ENCODE results near the gene RNF26. TPM values are rescaled to one million over a fixed set of nuclear protein-coding genes. Genes with fewer than 3 reads are reported as not detected.

RNF26 gene
- total and polyA plus RNA-seq, 10 of the 15 experiments (the other 5 are each of a cell fraction or from before 2014, with no cell fraction given) = 2.8 to 54.5 (median 17.7) TPM

DNA sequence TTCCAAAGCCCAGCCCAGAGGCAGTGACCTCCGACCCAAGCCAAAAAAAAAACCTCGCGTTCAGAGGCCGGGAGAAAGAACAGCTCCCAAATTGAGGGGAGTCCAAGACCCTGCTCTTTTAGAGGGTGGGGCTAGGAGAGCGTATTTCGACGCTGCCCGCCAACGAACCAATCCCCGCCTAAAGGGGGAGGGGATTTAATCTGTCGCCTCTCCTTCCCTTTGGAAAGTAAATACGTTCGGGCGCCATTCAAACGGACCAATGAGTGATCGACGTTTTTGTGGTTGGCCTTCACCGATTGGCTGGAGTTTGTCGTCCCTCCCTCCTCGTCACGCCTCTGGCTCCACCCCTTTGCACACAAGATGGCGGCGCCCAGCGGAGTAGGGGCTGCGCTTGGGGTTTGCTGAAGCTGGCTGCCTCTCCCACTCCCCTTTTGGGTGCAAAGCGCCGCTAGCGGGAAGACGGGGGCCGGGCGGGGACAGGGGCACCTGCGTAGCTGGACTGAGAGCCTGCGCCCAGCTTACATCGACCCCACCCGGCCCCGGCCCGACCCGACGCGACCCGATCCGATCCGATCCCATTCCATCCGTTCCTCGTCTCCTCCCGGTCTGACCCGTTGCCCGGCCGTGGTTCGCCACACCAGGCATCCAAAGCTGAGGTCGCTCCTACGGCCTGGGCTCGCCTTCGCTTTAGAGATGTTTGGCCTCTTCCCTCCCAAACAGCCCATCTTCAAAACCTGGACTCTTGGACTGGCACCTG is at the start of gene RNF26 (continued):
- TF ChIP-seq IKZF1 (conservative IDR thresholded peaks at IDR 0.05) = peak; percentile 40
- peak; percentile 92 for TF ChIP-seq MXI1 (IDR thresholded peaks at IDR 0.05; ENCODE audit: low read depth, low read length)
- peak; percentile 88; the same call in 1 of the 2 replicates for TF ChIP-seq CHD2 (IDR thresholded peaks at IDR 0.05; ENCODE audit: borderline replicate concordance, low read depth, low read length)
- TF ChIP-seq, protein P1, sequence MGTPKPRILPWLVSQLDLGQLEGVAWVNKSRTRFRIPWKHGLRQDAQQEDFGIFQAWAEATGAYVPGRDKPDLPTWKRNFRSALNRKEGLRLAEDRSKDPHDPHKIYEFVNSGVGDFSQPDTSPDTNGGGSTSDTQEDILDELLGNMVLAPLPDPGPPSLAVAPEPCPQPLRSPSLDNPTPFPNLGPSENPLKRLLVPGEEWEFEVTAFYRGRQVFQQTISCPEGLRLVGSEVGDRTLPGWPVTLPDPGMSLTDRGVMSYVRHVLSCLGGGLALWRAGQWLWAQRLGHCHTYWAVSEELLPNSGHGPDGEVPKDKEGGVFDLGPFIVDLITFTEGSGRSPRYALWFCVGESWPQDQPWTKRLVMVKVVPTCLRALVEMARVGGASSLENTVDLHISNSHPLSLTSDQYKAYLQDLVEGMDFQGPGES (IDR thresholded peaks at IDR 0.05) = peak; percentile 77
- TF ChIP-seq FOXM1 (IDR thresholded peaks at IDR 0.05; ENCODE audit: low read depth, low read length) = peak; percentile 97
- no peak for TF ChIP-seq EP300 (IDR thresholded peaks at IDR 0.05; ENCODE audit: borderline replicate concordance in 1 of 2, control insufficient read depth in 1 of 2, low read depth in 2 of 2, low read length in 2 of 2)
- TF ChIP-seq PAX5 (IDR thresholded peaks at IDR 0.05; ENCODE audit: borderline replicate concordance, low read depth, low read length) = peak; percentile 89
- TF ChIP-seq NRF1 (conservative IDR thresholded peaks at IDR 0.05; ENCODE audit: low read depth, low read length) = no peak
- TF ChIP-seq CBFB (IDR thresholded peaks at IDR 0.05; ENCODE audit: low read depth) = peak; percentile 68
- TF ChIP-seq ZNF274 (IDR thresholded peaks at IDR 0.05; ENCODE audit: insufficient read depth, insufficient read length) = no peak
- TF ChIP-seq, protein P2, sequence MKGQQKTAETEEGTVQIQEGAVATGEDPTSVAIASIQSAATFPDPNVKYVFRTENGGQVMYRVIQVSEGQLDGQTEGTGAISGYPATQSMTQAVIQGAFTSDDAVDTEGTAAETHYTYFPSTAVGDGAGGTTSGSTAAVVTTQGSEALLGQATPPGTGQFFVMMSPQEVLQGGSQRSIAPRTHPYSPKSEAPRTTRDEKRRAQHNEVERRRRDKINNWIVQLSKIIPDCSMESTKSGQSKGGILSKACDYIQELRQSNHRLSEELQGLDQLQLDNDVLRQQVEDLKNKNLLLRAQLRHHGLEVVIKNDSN (IDR thresholded peaks at IDR 0.05; ENCODE audit: borderline replicate concordance, extremely low read length, insufficient read depth, low read depth, low read length) = no peak
- TF ChIP-seq, protein P3, sequence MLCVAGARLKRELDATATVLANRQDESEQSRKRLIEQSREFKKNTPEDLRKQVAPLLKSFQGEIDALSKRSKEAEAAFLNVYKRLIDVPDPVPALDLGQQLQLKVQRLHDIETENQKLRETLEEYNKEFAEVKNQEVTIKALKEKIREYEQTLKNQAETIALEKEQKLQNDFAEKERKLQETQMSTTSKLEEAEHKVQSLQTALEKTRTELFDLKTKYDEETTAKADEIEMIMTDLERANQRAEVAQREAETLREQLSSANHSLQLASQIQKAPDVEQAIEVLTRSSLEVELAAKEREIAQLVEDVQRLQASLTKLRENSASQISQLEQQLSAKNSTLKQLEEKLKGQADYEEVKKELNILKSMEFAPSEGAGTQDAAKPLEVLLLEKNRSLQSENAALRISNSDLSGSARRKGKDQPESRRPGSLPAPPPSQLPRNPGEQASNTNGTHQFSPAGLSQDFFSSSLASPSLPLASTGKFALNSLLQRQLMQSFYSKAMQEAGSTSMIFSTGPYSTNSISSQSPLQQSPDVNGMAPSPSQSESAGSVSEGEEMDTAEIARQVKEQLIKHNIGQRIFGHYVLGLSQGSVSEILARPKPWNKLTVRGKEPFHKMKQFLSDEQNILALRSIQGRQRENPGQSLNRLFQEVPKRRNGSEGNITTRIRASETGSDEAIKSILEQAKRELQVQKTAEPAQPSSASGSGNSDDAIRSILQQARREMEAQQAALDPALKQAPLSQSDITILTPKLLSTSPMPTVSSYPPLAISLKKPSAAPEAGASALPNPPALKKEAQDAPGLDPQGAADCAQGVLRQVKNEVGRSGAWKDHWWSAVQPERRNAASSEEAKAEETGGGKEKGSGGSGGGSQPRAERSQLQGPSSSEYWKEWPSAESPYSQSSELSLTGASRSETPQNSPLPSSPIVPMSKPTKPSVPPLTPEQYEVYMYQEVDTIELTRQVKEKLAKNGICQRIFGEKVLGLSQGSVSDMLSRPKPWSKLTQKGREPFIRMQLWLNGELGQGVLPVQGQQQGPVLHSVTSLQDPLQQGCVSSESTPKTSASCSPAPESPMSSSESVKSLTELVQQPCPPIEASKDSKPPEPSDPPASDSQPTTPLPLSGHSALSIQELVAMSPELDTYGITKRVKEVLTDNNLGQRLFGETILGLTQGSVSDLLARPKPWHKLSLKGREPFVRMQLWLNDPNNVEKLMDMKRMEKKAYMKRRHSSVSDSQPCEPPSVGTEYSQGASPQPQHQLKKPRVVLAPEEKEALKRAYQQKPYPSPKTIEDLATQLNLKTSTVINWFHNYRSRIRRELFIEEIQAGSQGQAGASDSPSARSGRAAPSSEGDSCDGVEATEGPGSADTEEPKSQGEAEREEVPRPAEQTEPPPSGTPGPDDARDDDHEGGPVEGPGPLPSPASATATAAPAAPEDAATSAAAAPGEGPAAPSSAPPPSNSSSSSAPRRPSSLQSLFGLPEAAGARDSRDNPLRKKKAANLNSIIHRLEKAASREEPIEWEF (IDR thresholded peaks at IDR 0.05; ENCODE audit: insufficient replicate concordance, low read depth, low read length) = no peak
- TF ChIP-seq MTA2 (IDR thresholded peaks at IDR 0.05; ENCODE audit: low read depth) = no peak
- TF ChIP-seq, protein P4, sequence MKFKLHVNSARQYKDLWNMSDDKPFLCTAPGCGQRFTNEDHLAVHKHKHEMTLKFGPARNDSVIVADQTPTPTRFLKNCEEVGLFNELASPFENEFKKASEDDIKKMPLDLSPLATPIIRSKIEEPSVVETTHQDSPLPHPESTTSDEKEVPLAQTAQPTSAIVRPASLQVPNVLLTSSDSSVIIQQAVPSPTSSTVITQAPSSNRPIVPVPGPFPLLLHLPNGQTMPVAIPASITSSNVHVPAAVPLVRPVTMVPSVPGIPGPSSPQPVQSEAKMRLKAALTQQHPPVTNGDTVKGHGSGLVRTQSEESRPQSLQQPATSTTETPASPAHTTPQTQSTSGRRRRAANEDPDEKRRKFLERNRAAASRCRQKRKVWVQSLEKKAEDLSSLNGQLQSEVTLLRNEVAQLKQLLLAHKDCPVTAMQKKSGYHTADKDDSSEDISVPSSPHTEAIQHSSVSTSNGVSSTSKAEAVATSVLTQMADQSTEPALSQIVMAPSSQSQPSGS (IDR thresholded peaks at IDR 0.05; ENCODE audit: low read length) = no peak
- no peak for TF ChIP-seq MYB (IDR thresholded peaks at IDR 0.05; ENCODE audit: borderline replicate concordance, low read depth, low read length)
- no peak for TF ChIP-seq SMC3 (IDR thresholded peaks at IDR 0.05; ENCODE audit: borderline replicate concordance, low read length)
